Measurements from ENCODE around the gene PDLIM3. TPM values are rescaled to one million over a fixed set of nuclear protein-coding genes. Genes with fewer than 3 reads are reported as not detected.

The PDLIM3 gene
- total and polyA plus RNA-seq, 2 donors (not counting 1 experiment from before 2014, with no cell fraction given): 0.15 TPM; not detected in 1

GRCh38 chr4:185540040-185540439 lies 4.7 kb upstream of the PDLIM3 start:
- Histone ChIP-seq H3K36me3 (replicated peaks in 1 of 2; ENCODE audit: control extremely low read depth in 1 of 2, control insufficient read depth in 1 of 2, extremely low read depth in 1 of 2, insufficient read depth in 2 of 2, low read length in 1 of 2) (no peaks in the 10 kb centered on the region), H3K4me3 (ENCODE audit: control extremely low read depth in 1 of 5, extremely low read depth in 1 of 5, insufficient read depth in 1 of 5, low read depth in 2 of 5, low read length in 4 of 5) (no peak overlapping the region), H3K9ac (ENCODE audit: low read length) (no peak overlapping the region), H3K27ac (ENCODE audit: low read length in 2 of 2) (no peak overlapping the region), H2AFZ (ENCODE audit: insufficient read depth, low read depth, low read length, poor library complexity, severe bottlenecking) (no peak overlapping the region), H3K27me3 (replicated peaks in 1 of 4; ENCODE audit: control extremely low read depth in 1 of 4, control insufficient read depth in 3 of 4, insufficient read depth in 4 of 4, low read length in 3 of 4) (peaks cover 0 to 42% (median 14%) of the 10 kb centered on the region in 4 experiments), H3K4me1 (ENCODE audit: control insufficient read depth in 2 of 2, insufficient read depth in 2 of 2, low read length in 2 of 2) (peaks cover 0 to 5% of the 10 kb centered on the region in 2 donors), H3K9me3 (ENCODE audit: control extremely low read depth in 1 of 3, control insufficient read depth in 2 of 3, insufficient read depth in 1 of 3, low read length in 2 of 3) (no peaks in the 10 kb centered on the region), H4K20me1 (ENCODE audit: control insufficient read depth, insufficient read depth, low read length, poor library complexity, severe bottlenecking) (no peaks in the 10 kb centered on the region), H3K79me2 (ENCODE audit: control insufficient read depth, insufficient read depth, low read length) (no peaks in the 10 kb centered on the region), H3K4me2 (replicated peaks; ENCODE audit: low read depth, low read length, poor library complexity, severe bottlenecking) (no peak overlapping the region)
- intact Hi-C loops (cut with micrococcal nuclease): no loop called here
- H3K4me3 Mint-ChIP-seq: no peak overlapping the region
- H3K4me1 Mint-ChIP-seq: peaks cover 5% of the 10 kb centered on the region
- TF ChIP-seq CTCF (IDR thresholded peaks at IDR 0.05) (no peak), EZH2 (IDR thresholded peaks at IDR 0.05; ENCODE audit: borderline replicate concordance, insufficient read depth, low read depth, low read length, poor library complexity, severe bottlenecking) (no peak)
- ATAC-seq (ENCODE audit: low read depth): no peak
- no peak overlapping the region for H3K27ac Mint-ChIP-seq
- no peaks in the 10 kb centered on the region for H3K9me3 Mint-ChIP-seq (ENCODE audit: insufficient read depth)
- 94% methylated on average over 6 of the region's 8 CpGs for WGBS (ENCODE audit: insufficient coverage)
- ChIA-PET CTCF (no interaction called here), POLR2A (no interaction called here)
- peaks cover 25% of the 10 kb centered on the region for H3K27me3 Mint-ChIP-seq
- DNase-seq: no peak

- no CpG with 5 or more reads among the region's 1 CpG for WGBS (ENCODE audit: insufficient coverage)
- Histone ChIP-seq H3K9ac (ENCODE audit: low read length) (no peak overlapping the region), H3K27ac (ENCODE audit: low read length in 2 of 2) (no peak overlapping the region), H3K4me3 (ENCODE audit: control extremely low read depth in 1 of 5, extremely low read depth in 1 of 5, insufficient read depth in 1 of 5, low read depth in 2 of 5, low read length in 4 of 5) (no peak overlapping the region), H3K4me2 (replicated peaks; ENCODE audit: low read depth, low read length, poor library complexity, severe bottlenecking) (no peak overlapping the region), H2AFZ (ENCODE audit: insufficient read depth, low read depth, low read length, poor library complexity, severe bottlenecking) (no peak overlapping the region), H3K27me3 (replicated peaks in 1 of 4; ENCODE audit: control extremely low read depth in 1 of 4, control insufficient read depth in 3 of 4, insufficient read depth in 4 of 4, low read length in 3 of 4) (peaks cover 0 to 48% (median 21%) of the 10 kb centered on the region in 4 experiments), H4K20me1 (ENCODE audit: control insufficient read depth, insufficient read depth, low read length, poor library complexity, severe bottlenecking) (no peaks in the 10 kb centered on the region), H3K36me3 (replicated peaks in 1 of 2; ENCODE audit: control extremely low read depth in 1 of 2, control insufficient read depth in 1 of 2, extremely low read depth in 1 of 2, insufficient read depth in 2 of 2, low read length in 1 of 2) (no peaks in the 10 kb centered on the region), H3K9me3 (ENCODE audit: control extremely low read depth in 1 of 3, control insufficient read depth in 2 of 3, insufficient read depth in 1 of 3, low read length in 2 of 3) (peaks cover 0 to 3% (median 0%) of the 10 kb centered on the region in 3 donors), H3K4me1 (ENCODE audit: control insufficient read depth in 2 of 2, insufficient read depth in 2 of 2, low read length in 2 of 2) (peaks cover 5 to 12% of the 10 kb centered on the region in 2 donors), H3K79me2 (ENCODE audit: control insufficient read depth, insufficient read depth, low read length) (no peaks in the 10 kb centered on the region)
- intact Hi-C loops (cut with micrococcal nuclease): loop anchor here (5.0 kb wide), 1 partner anchor 58 kb away; no protein-coding TSS in a partner anchor
- TF ChIP-seq CTCF (IDR thresholded peaks at IDR 0.05) (no peak), EZH2 (IDR thresholded peaks at IDR 0.05; ENCODE audit: borderline replicate concordance, insufficient read depth, low read depth, low read length, poor library complexity, severe bottlenecking) (no peak)
- H3K4me3 Mint-ChIP-seq: no peak overlapping the region
- peaks cover 8% of the 10 kb centered on the region for H3K4me1 Mint-ChIP-seq
- POLR2A ChIA-PET: no interaction called here
- DNase-seq (no peak), ATAC-seq (ENCODE audit: low read depth) (no peak)
- no peak overlapping the region for H3K27ac Mint-ChIP-seq
- no peaks in the 10 kb centered on the region for H3K9me3 Mint-ChIP-seq (ENCODE audit: insufficient read depth)
- CTCF ChIA-PET: no interaction called here
- H3K27me3 Mint-ChIP-seq: peaks cover 31% of the 10 kb centered on the region
Observed at GRCh38 chr4:185538806-185539205, 3.5 kb upstream of the PDLIM3 start.
